ENCODE results near the gene IL1RN.

Gene IL1RN

DNA sequence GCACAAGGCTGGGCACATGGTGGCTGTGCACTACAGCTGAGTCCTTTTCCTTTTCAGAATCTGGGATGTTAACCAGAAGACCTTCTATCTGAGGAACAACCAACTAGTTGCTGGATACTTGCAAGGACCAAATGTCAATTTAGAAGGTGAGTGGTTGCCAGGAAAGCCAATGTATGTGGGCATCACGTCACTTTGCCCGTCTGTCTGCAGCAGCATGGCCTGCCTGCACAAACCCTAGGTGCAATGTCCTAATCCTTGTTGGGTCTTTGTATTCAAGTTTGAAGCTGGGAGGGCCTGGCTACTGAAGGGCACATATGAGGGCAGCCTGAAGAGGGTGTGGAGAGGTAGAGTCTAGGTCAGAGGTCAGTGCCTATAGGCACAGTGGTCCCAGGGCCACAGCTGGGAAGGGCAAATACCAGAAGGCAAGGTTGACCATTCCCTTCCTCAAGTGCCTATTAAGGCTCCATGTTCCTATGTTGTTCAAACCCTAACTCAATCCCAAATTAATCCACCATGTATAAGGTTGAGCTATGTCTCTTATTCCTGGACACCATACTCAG, 2.2 kb downstream of the IL1RN start:
- DNase-seq (ENCODE audit: low read depth), result no peak

DNA sequence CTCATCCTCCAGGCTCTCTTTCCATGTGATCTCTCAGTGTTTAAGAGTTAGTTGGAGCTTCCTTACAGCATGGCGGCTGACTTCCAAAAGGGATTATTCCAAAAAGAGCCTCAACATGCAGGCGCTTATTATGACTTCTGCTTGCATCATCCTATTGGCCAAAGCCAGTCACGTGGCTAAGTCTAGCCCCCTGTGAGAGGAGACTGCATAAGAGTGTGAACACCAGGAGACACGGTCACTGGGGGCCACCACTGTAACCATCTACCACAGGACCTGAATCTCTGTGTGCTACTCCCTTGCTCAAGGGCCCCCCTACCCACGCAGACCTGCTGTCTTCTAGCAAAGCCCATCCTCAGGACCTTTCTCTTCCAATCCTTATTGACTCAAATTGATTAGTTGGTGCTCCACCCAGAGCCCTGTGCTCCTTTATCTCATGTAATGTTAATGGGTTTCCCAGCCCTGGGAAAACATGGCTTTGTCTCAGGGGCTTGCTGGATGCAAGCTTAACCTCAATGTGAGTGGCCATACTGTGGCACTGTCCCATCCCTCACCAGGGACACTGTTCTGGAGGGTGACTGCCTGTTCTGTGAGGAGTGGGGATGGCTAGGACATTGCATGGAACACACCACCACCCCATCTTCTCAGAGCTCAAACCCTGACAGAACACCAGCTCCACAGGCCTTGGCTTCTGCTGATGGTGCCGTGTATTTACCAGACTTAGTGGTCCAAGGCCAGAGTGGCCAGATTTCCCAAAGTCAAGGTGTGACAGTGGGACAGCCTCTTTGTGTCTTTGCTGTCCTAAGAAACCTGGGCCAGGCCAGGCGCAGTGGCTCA, 4.2 kb downstream of the IL1RN start:
- no peak for DNase-seq (ENCODE audit: low read depth)

DNA sequence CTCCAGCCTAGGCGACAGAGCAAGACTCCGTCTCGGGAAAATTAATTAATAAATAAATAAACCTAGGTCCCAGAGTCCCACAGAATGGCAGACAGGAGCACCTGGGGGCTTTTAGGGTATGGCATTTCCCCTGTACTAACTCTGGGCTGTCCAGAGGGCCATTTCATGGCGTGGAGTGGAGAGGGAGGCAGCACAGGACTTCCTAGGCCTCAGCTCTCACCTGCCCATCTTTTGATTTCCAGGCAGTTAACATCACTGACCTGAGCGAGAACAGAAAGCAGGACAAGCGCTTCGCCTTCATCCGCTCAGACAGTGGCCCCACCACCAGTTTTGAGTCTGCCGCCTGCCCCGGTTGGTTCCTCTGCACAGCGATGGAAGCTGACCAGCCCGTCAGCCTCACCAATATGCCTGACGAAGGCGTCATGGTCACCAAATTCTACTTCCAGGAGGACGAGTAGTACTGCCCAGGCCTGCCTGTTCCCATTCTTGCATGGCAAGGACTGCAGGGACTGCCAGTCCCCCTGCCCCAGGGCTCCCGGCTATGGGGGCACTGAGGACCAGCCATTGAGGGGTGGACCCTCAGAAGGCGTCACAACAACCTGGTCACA, 5.1 kb downstream of the IL1RN start:
- no peak for DNase-seq (ENCODE audit: low read depth)

DNA sequence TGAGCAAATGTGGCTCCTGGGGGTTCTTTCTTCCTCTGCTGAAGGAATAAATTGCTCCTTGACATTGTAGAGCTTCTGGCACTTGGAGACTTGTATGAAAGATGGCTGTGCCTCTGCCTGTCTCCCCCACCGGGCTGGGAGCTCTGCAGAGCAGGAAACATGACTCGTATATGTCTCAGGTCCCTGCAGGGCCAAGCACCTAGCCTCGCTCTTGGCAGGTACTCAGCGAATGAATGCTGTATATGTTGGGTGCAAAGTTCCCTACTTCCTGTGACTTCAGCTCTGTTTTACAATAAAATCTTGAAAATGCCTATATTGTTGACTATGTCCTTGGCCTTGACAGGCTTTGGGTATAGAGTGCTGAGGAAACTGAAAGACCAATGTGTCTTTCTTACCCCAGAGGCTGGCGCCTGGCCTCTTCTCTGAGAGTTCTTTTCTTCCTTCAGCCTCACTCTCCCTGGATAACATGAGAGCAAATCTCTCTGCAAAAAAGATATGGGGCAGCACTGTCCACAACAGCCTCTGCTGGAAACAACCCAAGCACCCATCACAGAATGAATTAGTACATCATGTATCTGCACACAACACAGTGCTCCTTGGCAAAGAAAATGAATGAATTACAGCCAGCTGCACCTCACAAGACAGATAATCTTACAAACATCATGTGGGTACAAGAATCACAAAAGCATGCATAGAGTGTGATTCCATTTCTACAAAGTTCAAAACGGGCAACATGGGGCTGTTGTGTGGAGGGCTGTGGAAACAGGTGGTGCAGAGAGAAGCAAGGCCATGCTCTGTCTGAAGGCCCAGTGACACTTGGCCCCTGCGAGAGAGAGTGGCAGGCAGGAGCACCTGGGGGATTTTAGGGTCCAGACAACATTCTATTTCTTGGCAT, 6.6 kb downstream of the IL1RN start:
- no peak for DNase-seq (ENCODE audit: low read depth)

DNA sequence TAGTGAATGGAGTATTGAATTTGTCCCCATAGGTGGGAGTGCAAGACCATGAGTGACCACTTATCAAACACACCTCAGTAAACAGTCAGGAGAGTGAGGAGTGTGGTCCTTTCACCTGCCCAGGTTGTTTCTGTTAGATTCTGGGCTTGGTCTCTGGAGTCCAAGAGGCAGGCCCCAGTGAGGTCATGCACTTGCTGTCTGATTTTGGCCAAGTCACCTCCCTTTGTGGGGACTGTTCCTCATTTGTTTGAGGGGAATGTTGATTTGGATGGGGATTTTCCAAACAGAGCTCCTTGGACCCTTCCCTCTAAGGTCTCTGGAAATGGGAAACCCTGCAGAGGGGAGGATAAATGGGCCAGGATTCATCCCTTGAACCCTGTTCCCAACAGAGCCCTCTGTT, 7.3 kb downstream of the IL1RN start:
- no peak for DNase-seq (ENCODE audit: low read depth)

DNA sequence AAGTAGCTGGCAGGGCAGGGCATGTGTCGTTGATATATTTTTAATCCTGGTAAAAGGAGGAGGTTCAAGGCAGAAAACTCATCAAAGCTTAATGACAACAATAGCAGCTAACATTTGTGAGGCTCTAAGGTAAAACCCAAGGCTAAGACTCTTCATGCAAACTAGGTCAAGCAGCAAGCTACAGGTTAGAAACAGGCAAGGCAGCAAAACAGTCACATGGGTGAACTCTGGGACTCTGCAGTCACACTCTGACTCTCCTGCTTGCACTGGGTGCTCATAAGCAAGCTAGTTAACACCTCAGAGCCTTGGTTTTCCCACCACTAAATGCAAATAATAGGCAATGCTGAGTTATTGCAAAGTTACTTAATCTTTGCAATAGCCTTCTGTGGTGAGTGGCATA, 7.9 kb downstream of the IL1RN start:
- no peak for DNase-seq (ENCODE audit: low read depth)

DNA sequence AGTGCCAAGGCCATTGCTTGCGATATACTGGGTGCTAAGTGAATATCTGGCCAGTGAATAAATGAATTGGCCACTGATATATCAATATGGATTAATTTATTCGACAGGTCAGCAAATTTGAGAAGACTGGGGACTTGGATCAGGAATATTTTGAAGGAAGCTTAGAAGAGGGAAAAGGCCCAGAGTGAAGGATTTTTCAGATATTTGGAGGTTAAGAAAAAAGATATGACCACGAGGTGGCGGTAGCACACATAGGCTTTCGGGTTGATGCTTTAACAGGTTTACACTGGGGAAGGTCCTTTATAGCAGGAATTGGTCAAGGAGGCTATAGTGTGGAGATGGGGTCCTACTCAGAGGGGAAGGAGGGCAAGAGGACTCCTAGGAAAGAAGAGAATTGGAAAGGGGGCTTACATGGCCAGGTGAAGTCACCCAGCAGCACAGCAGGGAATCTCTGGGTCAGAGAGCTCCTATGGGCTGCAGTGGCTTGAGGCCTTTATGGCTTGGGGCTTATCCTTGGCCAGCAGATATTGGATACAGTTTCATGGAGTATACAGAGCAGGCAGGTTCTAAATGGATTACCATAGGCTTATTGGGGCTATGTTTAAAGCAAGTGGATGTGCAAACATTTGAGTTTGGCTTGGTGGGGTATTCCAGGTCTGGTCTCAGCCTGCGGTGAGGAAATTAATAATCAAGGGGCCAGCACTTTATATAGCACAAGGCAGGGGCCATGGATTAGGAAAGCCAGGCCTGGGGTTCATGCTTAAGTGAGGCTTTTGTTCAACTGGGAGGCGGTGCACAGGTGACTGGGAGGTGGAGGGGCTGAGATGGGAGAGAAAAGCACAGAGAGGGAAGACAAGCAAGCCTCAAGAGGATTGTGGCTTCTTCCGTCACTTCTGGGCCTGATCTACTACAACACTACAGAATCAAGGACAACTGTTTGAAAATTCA, 9.7 kb downstream of the IL1RN start:
- peak; percentile 22 for DNase-seq (ENCODE audit: low read depth)

DNA sequence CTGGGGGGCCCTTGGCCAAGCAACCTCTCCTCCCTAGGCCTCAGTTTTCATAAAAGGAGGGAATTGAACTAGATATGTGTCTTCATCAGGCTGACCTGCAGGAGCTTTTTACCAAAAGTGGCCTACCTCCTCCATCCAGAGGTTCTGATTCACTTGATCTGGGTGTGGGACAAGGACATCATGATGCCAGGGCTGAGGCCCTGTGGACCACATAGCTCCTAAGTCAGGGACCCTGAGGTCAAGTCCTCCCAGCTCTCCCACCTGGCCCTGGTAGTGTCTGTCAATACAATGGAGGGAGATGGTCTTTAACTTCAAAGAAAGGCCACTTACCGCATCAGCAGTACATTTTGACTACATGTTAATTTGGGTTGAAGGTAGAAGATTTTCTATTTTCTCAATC, 10.4 kb downstream of the IL1RN start:
- DNase-seq (ENCODE audit: low read depth), result no peak

DNA sequence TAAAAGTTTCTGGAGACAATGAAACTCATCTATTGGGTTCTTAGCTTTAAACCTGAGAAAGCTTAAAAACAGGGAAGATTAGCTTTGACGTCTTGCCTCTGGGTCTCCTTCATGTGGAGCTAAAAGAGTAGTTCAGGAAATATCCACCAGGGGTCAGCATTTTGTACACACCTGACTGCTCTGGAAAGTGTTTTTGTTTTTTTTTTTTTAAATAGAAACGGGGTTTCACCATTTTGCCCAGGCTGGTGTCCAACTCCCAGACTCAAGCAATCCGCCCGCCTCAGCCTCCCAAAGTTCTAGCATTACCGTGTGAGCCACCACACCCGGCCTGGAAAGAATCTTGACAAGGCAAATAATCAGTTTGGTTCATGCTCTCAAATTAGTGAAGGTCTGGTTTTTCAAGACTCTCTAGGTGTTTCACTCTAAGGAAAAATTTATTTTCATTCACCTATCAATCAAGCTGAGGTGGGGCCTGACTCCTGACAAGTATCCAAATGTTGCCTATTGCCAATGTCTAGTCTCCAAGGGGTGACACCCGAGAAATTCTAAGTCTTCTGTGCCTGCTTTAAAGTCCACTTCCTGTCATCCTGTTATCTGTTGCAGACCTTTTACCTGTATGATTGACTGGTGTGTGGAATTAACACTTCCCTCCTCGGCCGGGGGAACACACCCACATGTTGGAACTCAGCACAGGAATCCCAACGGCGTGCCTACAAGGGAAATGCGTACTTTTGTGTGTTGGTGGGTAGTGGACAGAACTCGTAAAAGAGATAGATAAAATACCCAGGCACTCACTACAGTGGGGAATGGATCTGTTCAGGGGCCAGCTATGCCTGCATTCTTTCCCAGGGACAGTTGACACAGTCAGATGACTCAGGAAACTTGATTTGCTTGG, 11.3 kb downstream of the IL1RN start:
- peak; percentile 57 for DNase-seq (ENCODE audit: low read depth)

DNA sequence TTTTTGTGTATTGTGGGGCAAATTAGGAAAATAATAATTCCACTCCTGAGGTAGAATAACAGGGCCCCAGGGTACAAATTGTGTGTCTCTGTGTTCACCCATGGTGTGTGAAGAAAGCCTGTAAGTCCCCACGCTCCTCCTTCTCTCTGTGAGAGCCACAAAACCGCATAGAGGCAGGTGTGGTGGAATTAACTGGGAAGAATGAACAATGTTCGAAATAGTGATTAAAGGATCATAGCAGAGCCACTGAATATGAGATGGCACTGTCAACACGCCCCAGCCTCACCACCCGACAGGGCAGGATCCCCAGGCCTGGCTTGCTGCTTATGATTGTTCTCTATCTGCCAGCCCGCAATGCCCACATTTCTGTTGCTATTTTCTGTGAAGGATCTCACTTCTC, 14.1 kb downstream of the IL1RN start:
- no peak for DNase-seq (ENCODE audit: low read depth)

DNA sequence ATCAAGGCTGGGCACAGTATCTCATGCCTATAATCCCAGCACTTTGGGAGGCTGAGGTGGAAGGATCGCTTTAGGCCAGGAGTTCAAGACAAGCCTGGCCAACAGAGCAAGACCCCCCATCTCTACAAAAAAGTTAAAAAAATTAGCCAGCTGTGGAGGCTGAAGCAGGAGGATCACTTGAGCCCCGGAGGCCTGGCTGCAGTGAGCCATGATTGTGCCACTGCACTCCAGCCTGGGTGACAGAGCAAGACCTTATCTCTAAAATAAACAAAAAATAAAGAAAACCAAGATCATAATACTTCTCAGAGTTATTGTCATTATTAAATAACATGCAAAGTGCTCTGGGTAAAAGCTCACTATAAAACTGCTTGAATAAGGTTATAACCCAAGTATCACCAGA, 14.9 kb downstream of the IL1RN start:
- no peak for DNase-seq (ENCODE audit: low read depth)

DNA sequence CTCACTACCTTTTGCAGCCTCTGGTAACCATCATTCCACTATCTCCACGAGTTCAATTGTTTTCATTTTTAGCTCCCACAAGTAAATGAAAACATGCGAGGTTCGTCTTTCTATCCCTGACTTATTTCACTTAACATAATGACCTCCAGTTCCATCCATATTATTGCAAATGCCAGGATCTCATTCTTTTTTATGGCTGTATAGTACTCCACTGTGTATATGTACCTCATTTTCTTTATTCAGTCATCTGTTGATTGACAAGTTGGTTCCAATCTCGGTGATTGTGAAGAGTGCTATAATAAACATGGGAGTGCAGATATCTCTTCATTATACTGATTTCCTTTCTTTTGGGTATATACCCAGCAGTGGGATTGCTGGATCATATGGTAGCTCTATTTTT, 16.9 kb downstream of the IL1RN start:
- no peak for DNase-seq (ENCODE audit: low read depth)

DNA sequence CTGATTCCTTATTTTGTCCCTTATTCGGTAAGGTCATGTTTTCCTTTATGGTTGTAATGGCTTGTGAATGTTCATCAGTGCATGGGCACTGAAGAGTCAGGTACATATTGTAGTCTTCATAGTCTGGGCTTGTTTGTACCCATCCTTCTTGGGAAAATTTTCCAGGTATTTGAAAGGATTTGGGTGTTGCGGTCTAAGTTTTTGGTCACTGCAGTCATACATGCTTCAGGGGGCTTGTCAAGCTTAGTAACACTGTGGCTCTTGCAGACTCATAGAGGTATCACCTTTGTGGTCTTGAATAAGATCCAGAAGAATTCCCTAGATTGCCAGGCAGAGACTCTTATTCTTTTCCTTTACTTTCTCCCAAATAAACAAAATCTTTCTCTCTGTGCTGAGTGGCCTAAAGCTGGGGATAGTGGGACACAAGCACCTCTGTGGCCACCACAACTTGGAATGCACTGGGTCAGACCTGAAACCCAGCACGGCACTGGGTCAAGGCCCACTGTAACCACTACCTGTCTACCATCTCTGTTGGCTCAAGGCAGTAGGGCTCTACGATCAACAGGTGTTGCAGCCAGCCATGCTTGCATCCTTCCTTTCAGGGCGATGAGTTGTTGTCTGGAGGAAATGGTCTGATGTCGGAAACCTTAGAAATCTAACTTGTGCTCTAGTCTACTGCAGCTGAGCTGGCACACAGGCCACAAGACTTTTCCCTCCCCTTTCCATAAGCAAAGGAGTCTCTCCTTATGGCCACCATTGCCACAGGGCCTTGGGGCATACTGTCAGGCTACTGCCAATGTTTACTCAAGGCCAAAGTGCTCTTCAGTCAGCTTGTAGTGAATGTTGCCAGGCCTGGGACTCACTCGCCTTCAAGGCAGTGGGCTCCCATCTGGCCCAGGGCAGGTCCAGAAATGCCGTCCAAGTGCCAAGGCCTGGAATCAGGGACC, 21.5 kb downstream of the IL1RN start:
- DNase-seq (ENCODE audit: low read depth), result no peak

DNA sequence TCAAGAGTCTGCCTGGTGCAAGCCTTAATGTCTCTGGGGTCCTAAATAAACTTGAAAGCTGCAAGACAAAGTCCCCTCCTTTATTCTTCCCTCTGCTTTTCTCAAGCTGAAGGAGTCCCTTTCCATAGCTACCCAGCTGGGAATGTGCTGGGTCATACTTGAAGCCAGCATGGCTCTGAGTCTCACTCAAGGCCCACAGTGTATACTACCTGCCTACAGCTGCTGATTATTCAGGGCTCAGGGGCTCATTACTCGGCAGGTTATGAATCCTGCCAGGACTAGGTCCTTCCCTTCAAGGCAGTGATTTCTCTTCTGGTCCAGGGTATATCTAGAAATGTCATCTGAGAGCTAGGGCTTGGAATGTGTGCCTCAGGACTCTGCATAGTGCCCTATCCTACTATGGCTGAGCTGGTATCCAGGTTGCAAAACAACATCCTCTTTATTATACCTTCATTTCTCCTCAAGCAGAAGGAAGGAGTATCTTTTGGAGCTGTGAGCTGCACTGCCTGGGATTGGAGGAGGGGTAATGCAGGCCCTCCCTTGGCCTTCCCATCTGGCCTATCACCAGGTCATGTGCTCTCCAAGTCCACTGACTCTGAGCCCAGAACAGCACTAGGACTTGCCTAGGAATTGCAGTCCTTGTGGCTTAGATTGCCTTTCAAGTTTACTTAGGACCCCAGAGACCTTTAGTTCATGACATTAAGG, 22.3 kb downstream of the IL1RN start:
- DNase-seq (ENCODE audit: low read depth), result no peak

DNA sequence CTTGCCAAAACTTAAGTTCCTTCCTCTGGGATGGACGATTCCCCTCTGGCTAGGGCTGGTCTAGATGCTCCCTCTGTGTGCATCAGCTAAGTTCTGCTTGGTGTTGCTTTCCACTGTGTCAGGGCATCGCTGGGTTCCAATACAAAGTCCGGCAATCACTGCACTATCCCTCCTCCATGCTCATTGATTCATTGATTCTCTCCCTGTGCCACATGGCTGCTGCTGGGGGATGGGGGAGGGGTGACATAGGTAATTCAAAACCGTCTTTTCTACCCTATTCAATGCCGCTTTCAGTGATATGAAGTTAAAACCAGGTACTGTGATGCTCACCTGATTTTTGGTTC, 22.8 kb downstream of the IL1RN start:
- no peak for DNase-seq (ENCODE audit: low read depth)

DNA sequence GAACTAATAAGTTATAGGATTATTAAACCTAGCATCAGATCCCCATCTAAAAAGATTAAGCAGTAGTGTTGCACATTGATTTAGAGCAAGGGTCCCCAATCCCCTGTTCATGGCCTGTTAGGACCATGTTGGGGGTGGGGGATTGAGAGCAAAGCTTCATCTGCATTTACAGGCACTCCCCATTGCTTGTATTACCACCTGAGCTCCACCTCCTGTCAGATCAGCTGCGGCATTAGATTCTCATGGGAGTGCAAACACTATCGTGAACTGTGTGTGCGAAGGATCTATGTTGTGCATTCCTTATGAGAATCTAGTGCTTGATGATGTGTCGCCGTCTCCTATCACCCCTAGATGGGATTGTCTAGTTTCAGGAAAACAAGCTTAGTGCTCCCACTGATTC, 27.9 kb downstream of the IL1RN start:
- DNase-seq (ENCODE audit: low read depth), result no peak

DNA sequence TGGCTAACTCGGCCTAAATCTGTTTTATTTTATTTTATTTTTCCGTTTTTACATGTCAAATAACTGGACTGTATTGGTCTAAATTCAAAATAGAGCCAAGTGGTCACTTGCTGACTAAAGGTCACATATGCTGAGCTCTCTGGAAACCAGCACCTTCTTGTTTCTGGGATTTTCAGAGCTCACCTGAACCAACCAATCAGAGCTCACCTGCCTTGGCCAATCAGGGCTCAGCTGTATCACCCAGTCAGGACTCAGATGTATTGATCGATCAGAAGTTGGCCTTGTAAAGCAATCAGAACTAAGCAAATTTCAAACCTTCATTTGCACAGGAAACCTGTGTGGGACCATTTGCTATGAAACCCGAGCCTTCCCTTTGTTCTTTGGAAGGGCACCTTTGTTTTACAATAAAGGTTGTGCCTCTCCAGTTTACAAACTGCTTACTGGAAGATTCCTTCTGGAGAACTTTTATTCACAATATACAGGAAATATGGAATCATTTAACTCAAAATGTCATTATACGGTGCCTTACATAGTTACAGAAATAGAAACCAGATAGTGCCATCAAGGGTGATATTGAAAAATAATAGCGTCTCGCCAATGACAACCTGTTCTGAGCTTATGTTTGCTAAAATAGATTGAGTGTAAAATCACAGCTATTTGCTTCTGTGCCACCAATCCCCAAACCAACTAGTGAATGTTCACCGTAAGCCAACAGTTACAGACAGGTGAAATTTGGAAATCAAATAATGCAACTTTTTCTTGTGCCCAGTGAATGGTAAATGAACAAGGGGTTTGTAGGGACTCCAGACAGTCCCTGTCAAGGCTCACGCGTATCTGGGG, 29.1 kb downstream of the IL1RN start:
- DNase-seq (ENCODE audit: low read depth), result no peak

Data from fibroblast of the conjunctiva (primary cell).